Measurements from ENCODE around the gene MYG1.

- TF ChIP-seq CTCF (IDR thresholded peaks at IDR 0.05): no peak
- TF ChIP-seq POLR2AphosphoS5 (IDR thresholded peaks at IDR 0.05): no peak
- TF ChIP-seq POLR2A (IDR thresholded peaks at IDR 0.05; ENCODE audit: low read depth): no peak
Observed at GRCh38 chr12:53253298-53253697, 46.2 kb upstream of the MYG1 start.
